ENCODE measurements around the gene NDUFS8.

GRCh38 chr11:68014947-68015447 lies 15.5 kb upstream of the NDUFS8 start:
- TF ChIP-seq POLR2A (IDR thresholded peaks at IDR 0.05): no peak
- no peak for TF ChIP-seq CTCF (IDR thresholded peaks at IDR 0.05)
